GM21786 (cell line): ENCODE measurements around the gene FOXB2.
"Not testable (repeated sequence)": the region's sequence is repeated elsewhere in the genome, so short reads cannot be mapped to it uniquely, and the experiment has no call there.

Experiments used
- ATAC-seq: cut with Tn5 transposase; IDR thresholded peaks from one replicate; pipeline ENCODE4 v1.9.1; 2021; ENCODE audit not compliant: unreplicated experiment

FOXB2 gene

GRCh38 chr9:77019236-77019925 is at the start of gene FOXB2:
TSS of gene FOXB2 (plus strand) at chr9:77019655. CDS start at chr9:77019655, 0 bp downstream.
- no peak for ATAC-seq

- ATAC-seq, result no peak
Measured at GRCh38 chr9:76969716-76970115, 49.7 kb upstream of the FOXB2 start.

- not testable (repeated sequence) for ATAC-seq
Measured at GRCh38 chr9:76978831-76979230, 40.6 kb upstream of the FOXB2 start.

- ATAC-seq, result no peak
Measured at GRCh38 chr9:76980566-76980965, 38.9 kb upstream of the FOXB2 start.

GRCh38 chr9:76984486-76984885 is 35.0 kb upstream of the FOXB2 start:
- no peak for ATAC-seq

- no peak for ATAC-seq
Measured at GRCh38 chr9:76985581-76985980, 33.9 kb upstream of the FOXB2 start.

GRCh38 chr9:76987594-76988200 is 31.8 kb upstream of the FOXB2 start:
- ATAC-seq, result no peak

GRCh38 chr9:76988941-76989340 is 30.5 kb upstream of the FOXB2 start:
- no peak for ATAC-seq

- no peak for ATAC-seq
Measured at GRCh38 chr9:76989501-76989900, 30.0 kb upstream of the FOXB2 start.

- ATAC-seq, result no peak
Measured at GRCh38 chr9:76996700-76997099, 22.8 kb upstream of the FOXB2 start.

GRCh38 chr9:76999261-76999660 is 20.2 kb upstream of the FOXB2 start:
- no peak for ATAC-seq

GRCh38 chr9:77000330-77000729 is 19.1 kb upstream of the FOXB2 start:
- no peak for ATAC-seq

GRCh38 chr9:77003366-77003765 is 16.1 kb upstream of the FOXB2 start:
- no peak for ATAC-seq

- ATAC-seq, result no peak
Measured at GRCh38 chr9:77005216-77005615, 14.2 kb upstream of the FOXB2 start.

GRCh38 chr9:77010527-77010926 is 8.9 kb upstream of the FOXB2 start:
- ATAC-seq, result no peak

GRCh38 chr9:77011973-77012821 is 7.3 kb upstream of the FOXB2 start:
- peak; percentile 81 for ATAC-seq

- ATAC-seq, result no peak
Measured at GRCh38 chr9:77013206-77013931, 6.1 kb upstream of the FOXB2 start.

GRCh38 chr9:77013932-77014596 is 5.4 kb upstream of the FOXB2 start:
- no peak for ATAC-seq

- ATAC-seq, result no peak
Measured at GRCh38 chr9:77014597-77015263, 4.7 kb upstream of the FOXB2 start.
